NCI-H2029 treated with DMSO at 0.1 percent for 48 hours (cell line): ENCODE measurements around the gene STRADA.

ENCODE experiments used
- DNase-seq: peaks from one replicate; lab custom pipeline; 2025; lab: John Stamatoyannopoulos, UW

Gene STRADA

GRCh38 chr17:63682981-63683380 is 58.6 kb downstream of the STRADA start:
- DNase-seq, result no peak

- DNase-seq, result no peak
These were observed 59.2 kb downstream of the STRADA start for GRCh38 chr17:63682441-63682840.

GRCh38 chr17:63681530-63681929 is 60.1 kb downstream of the STRADA start:
- DNase-seq, result no peak

- no peak for DNase-seq
These were observed 60.9 kb downstream of the STRADA start for GRCh38 chr17:63680700-63681099.

DNA sequence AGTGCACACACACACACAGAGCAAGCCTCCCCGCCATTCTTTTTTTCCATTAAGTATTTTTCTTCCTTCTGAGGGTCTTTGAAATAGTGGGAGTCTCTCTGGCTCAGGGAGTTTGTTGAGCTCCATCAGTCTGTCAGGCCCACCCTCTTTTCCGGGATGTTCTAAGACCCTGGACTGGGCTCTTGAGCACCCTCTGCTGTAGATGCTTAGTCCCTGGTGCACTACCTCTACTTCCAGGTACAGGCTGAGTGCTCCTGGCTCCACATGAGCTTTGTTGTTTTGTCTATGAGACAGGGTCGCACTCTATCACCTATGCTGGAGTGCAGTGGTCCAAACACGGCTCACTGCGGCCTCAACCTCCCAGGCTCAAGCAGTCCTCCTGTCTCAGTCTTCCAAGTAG is 62.4 kb downstream of the STRADA start:
- DNase-seq, result no peak

DNA sequence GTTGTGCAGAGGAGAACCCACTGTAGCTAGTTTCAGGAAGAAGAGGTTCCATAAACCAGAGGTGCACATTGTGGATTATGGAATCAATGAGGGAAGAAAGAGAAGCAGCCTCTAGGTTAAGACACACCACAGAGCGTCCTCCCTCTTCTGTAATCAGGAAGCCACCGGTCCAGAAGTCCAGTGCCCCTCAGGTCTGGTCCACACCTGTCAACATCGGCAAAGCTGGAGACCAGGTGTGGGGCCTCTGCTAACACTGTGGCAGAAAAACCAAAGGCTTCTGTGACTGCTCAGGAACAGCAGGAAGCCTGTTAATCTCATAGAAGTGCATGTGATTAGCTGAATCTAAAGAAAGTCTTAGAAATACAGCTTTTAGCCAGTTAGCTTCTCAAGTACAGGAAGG is 65.0 kb downstream of the STRADA start:
- DNase-seq, result no peak

DNA sequence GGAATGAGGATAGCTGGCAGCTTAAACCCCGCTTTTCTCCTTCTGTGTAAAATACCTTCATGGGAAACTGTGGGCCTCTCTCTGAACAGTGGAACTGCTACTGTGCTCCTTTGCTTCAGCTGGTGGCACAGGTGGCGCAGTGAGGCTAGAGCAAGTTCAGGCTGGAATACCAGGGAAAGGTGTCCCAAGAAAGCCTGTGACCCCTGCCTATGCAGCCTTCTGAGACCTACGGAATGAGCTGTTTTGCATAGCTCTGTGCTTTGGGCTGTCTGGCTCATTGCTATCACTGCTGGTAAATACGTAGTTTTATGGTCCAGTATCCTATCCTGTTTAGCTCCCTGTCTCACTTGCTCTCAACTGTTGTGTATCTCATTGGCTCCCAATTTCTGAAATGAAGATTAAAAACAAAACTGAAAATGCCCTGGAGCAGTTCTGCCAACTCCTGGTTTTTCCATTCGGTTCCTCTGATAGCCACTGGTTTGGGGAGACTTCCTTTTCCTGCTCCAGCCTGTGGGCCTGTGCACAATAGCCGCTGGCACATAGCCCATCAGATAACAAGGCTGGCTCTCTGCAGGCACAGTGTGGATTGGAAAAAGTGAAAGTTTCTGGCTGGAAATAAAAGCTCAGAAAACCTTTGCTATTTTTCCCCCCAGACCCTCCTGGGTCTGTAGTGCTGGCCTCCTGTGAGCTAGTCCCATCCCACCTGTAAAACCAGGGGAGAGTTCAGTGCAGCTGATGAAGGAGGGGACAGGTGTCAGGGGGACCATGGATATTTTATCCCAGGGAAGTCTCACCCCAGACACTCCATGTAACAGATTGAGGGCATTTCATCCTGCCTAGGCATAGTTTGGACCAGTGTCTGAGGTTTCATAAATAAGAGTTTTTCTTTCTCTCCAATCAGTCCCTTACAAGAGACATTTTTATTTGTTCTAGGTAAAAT is 65.7 kb downstream of the STRADA start:
- peak; percentile 38 for DNase-seq

- DNase-seq, result no peak
These were observed 66.4 kb downstream of the STRADA start for GRCh38 chr17:63675231-63675606.

DNA sequence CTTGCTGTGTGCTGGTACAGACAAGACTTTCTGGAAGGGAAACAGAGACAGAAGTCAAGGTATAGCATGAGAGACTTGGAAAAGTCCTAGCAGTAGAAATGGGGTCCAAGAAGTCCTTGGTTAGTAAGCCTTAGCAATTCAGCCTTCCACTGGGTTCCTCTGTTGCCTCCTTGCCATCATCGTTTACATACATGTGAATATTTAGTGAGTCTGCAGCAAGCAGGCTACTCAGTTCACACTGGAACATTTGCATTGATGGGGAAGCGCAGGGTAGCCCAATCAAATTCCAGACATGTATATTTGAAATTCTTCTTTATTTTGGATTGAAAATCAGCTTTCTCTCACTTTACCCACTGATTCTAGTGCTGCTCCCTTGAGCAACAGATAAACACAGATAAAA is 68.7 kb downstream of the STRADA start:
- no peak for DNase-seq

DNA sequence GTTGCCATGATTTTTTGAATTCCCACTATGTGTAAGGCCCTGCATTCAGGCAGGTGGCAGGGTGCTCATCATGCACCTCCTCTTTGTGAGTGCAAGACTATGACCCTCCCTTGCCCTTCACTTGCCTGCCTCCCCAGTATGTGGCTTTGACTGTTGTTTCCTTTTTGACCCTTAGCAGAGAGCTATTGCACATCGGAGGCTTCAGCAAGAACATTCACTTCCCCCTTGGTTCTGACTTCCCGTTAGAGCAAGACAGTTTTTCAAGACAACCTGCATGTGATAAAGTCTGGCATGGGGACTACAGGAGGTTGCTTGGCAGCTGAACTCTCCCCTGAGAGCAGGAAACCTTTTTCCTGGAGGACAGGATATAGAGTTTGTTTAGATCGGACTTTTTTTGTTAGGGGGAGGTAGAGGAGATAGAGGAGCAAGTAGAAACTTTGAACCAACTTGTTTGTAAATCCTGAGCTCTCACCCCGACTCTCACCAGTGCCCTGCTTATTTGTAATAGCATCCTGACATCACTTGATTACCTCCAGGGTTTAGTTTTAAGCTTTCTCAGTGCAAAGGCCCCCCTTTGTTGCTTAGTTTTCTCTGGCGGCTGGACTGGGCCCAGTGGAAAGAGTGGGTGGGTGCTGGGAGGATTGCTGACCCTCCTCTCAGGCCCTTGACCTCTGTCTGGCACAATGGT is 75.9 kb downstream of the STRADA start:
- no peak for DNase-seq

DNA sequence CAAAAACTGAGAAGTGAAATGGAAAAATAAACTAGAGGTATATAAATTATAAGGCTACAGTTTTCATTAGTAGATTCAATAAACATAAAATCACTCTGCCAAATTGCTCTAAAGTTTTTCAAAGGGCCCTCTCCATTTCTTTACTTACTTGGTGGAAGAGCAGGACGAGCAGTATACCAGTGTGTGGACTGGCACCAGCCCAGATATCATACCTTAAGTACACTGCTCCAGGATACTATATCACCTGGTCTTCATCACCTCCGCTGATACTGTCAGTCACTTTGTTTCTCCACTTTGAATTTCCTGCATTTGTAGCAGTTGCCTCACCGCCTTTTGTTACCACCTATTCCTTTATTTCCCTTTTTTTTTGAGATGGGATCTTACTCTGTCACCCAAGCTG is 81.7 kb downstream of the STRADA start:
- DNase-seq, result no peak

GRCh38 chr17:63658366-63658765 is 83.2 kb downstream of the STRADA start:
- DNase-seq, result no peak

GRCh38 chr17:63657786-63658185 is 83.8 kb downstream of the STRADA start:
- no peak for DNase-seq

- DNase-seq, result no peak
These were observed 88.5 kb downstream of the STRADA start for GRCh38 chr17:63653050-63653449.
